H7 (cell line): ENCODE results near the gene LRTM1. TPM values are rescaled to one million over a fixed set of nuclear protein-coding genes. Genes with fewer than 3 reads are reported as not detected.
A peak's percentile ranks its signal among the peaks of the same experiment; 100 is the strongest.

Experiments
- DNase-seq: peaks from one replicate; pipeline ENCODE4 v3.0.0; 2012
- H3K27me3 ChIP-seq: 2 replicates; pipeline ENCODE4 v1.6.0; 2011; ENCODE audit warnings: mild to moderate bottlenecking, low read length; ENCODE audit not compliant: control insufficient read depth, insufficient read depth
- H3K36me3 ChIP-seq: replicated peaks from 2 replicates; pipeline ENCODE4 v1.5.1; 2011; ENCODE audit warnings: low read length; ENCODE audit not compliant: control insufficient read depth, insufficient read depth
- H3K4me3 ChIP-seq: 2 replicates; pipeline ENCODE4 v1.5.1; 2011; ENCODE audit warnings: low read depth, mild to moderate bottlenecking, control low read depth, low read length, moderate library complexity; ENCODE audit not compliant: insufficient read depth
- total RNA-seq: library from RNA; depleted of rRNA; stranded (reverse); fragments of >200 nt; shearing (Covaris generic); gene quantifications from 2 replicates; pipeline ENCODE4 v1.2.3, GENCODE V29; 2014

LRTM1 gene
- total RNA-seq, 1 experiment from 2014 or later, result not detected

DNA sequence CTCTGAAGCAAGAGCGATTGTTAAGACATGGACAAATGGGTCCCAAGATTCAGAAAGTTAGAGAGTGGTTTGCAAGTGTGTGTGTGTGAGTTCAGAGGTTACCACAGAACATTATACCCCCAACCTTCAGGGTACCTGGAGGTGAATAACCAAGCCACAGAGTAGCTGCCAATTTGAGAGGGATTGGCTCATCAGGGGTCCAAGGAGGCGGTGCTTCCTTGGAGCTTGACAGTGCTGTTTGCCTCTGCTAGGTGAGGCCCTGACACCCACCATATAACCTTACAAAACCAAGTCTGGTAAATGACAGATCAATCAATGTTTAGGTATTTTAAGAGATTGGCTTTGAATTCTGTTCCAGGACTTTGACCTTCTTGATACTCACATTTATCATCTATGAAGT is 35.7 kb downstream of the LRTM1 start:
- no peaks in the 10 kb centered on the region; the same call in 1 of the 2 replicates for H3K36me3 ChIP-seq
- peak; percentile 49 for DNase-seq
- H3K27me3 ChIP-seq, result no peaks in the 10 kb centered on the region
- H3K4me3 ChIP-seq, result no peak overlapping the region

DNA sequence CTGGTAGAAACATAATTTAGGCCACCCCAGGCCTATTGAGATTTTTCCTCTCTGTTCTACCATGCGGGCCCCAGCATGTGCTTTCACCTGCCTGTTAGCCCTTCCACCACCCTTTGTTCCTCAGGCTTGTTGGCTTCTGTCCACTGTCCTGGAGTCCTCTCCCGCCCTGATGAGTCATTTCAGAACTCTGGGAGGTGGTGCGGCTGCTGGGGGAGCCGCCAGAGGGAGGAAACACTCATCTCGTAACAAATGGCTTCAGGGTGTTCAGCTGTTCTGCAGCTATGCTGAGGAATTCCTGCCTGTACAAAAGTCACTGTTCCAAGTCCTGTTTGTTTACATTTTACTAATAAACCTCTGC is 36.3 kb downstream of the LRTM1 start:
- H3K4me3 ChIP-seq, result no peak overlapping the region
- peak; percentile 39 for DNase-seq
- H3K27me3 ChIP-seq, result no peaks in the 10 kb centered on the region
- no peaks in the 10 kb centered on the region; the same call in 1 of the 2 replicates for H3K36me3 ChIP-seq

GRCh38 chr3:54889731-54890130 is 38.1 kb downstream of the LRTM1 start:
- no peak for DNase-seq
- H3K27me3 ChIP-seq, result no peaks in the 10 kb centered on the region
- no peaks in the 10 kb centered on the region; the same call in 1 of the 2 replicates for H3K36me3 ChIP-seq
- no peak overlapping the region for H3K4me3 ChIP-seq

DNA sequence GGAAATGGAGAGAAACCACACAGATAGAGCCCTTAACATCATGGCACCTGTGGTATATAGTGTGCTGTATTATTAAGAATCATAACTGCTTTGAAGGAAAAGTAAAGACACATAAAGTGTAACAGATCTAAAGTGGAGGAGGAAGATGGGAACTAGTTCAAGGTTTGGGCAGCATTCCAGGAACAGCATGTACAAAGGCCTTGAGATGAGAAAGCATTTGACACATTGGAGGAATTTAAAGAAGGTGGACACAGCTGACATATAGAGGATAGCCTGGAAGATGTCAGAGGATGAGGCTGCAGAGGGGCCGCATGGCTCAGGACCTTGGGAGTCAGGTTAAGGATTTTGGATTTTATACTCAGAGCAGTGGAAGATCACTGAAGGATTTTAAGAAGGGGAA is 39.0 kb downstream of the LRTM1 start:
- no peak for DNase-seq

DNA sequence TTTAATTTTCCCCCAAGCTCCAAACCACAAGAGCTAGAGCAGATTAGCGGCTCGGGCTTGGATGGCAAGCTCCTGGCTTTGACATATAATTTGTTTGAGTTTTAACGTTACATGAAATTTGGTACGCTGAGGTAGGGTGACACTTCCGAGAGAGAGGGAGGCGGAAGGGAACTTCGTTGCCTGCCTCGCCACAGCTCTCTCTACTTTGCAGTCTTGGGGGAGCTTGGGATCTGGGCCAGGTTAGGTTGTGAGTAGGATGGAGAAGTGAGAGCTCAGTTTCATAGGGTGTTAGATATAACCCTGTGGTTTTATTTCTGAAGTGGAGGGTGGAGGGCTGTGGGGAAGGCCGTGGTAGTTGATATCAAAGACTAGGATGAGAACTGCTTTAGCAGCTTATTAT is 39.7 kb downstream of the LRTM1 start:
- no peak for DNase-seq
- no peaks in the 10 kb centered on the region; the same call in 1 of the 2 replicates for H3K36me3 ChIP-seq
- H3K4me3 ChIP-seq, result no peak overlapping the region
- H3K27me3 ChIP-seq, result no peaks in the 10 kb centered on the region

More for the DNA sequence above, 39.0 kb downstream of the LRTM1 start:
- no peaks in the 10 kb centered on the region; the same call in 1 of the 2 replicates for H3K36me3 ChIP-seq
- H3K27me3 ChIP-seq, result no peaks in the 10 kb centered on the region
- no peak overlapping the region for H3K4me3 ChIP-seq

GRCh38 chr3:54882129-54882833 is 45.6 kb downstream of the LRTM1 start:
- no peak for DNase-seq

DNA sequence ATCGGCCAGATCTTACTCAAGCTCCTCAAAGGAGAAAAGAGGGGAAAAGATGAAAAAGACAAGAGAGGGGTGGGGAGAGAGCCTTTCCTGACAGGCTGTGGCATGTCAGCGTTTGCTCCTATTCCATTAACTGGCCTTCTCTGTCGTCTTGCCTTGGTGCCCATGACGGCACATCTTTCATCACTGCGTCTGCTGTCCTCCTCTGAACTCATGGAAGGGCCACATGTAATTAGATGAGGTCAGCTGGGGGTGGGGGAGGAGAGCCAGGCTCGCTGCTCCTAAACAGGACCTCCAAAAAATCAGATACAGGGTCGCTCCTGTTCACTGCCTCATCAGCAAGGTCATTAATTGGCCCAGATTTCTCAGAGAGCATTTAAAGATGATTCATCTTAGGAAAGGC is 49.7 kb downstream of the LRTM1 start:
- no peak for DNase-seq
- no peaks in the 10 kb centered on the region for H3K27me3 ChIP-seq
- H3K36me3 ChIP-seq, result no peaks in the 10 kb centered on the region
- H3K4me3 ChIP-seq, result no peak overlapping the region

More at GRCh38 chr3:54882129-54882833, 45.6 kb downstream of the LRTM1 start:
- Histone ChIP-seq H3K36me3 (no peaks in the 10 kb centered on the region), H3K27me3 (no peaks in the 10 kb centered on the region), H3K4me3 (no peak overlapping the region)

DNA sequence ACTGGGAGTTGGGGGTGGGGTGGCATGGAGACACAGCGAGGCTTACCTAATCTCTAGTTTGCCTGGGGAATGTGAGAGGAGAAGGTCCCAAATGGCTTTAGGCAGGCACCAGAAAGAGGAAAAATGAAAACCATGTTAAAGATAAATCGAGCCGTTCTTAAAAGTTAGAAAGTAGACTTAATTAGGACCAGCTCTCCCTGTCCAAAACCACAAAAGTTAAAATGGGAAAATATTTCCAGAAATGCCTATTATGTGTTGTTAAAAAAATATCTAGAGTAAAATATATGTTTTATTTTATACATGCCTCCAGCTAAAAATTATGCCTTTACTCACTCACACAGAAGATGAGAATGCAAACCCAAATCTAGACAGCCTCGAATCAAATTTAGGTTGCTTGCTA is 50.1 kb downstream of the LRTM1 start:
- no peak for DNase-seq
- Histone ChIP-seq H3K4me3 (no peak overlapping the region), H3K36me3 (no peaks in the 10 kb centered on the region), H3K27me3 (no peaks in the 10 kb centered on the region)

GRCh38 chr3:54876694-54877093 is 51.2 kb downstream of the LRTM1 start:
- H3K4me3 ChIP-seq, result no peak overlapping the region
- H3K27me3 ChIP-seq, result no peaks in the 10 kb centered on the region
- no peak for DNase-seq
- no peaks in the 10 kb centered on the region for H3K36me3 ChIP-seq

- no peak for DNase-seq
- Histone ChIP-seq H3K27me3 (no peaks in the 10 kb centered on the region), H3K36me3 (peaks cover 1% of the 10 kb centered on the region; the same call in 1 of the 2 replicates), H3K4me3 (no peak overlapping the region)
Observed at GRCh38 chr3:54875596-54876268, 52.1 kb downstream of the LRTM1 start.

DNA sequence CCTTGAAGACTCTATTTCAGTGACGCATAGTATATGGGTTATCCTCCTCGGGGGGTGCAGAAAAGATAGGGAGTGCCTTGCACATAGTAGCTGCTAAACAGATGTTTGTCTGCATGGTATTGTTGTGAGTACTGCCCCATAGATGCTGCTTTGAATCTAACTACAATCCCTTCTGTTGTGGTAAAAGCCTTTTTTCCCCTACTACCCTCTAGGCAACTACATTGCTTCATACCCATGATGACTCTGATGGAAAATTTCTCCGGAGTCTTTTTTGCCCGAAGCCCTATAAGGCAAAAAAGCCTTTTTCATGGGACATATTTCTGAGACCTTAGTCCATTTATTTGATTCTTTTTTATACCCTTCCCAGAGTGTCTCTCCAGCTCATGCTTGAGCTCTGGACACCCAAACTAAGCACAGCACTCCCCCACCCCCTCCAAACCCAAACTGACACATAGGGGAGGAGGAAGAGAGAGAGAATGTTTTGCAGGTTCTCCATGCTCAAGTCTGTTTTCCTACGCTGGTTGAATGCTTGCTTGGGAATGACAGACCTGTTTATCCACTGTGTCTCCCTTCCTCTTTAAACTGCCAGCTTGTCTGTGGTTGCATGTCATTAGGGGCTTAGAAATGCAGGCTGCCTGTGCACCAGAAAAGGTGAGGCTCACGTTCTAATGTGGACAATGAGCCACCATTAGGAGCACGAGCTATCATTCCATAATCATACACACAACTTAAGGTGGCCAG is 52.9 kb downstream of the LRTM1 start:
- peaks cover 1% of the 10 kb centered on the region; the same call in 1 of the 2 replicates for H3K36me3 ChIP-seq
- no peak for DNase-seq
- H3K27me3 ChIP-seq, result no peaks in the 10 kb centered on the region
- no peak overlapping the region for H3K4me3 ChIP-seq

DNA sequence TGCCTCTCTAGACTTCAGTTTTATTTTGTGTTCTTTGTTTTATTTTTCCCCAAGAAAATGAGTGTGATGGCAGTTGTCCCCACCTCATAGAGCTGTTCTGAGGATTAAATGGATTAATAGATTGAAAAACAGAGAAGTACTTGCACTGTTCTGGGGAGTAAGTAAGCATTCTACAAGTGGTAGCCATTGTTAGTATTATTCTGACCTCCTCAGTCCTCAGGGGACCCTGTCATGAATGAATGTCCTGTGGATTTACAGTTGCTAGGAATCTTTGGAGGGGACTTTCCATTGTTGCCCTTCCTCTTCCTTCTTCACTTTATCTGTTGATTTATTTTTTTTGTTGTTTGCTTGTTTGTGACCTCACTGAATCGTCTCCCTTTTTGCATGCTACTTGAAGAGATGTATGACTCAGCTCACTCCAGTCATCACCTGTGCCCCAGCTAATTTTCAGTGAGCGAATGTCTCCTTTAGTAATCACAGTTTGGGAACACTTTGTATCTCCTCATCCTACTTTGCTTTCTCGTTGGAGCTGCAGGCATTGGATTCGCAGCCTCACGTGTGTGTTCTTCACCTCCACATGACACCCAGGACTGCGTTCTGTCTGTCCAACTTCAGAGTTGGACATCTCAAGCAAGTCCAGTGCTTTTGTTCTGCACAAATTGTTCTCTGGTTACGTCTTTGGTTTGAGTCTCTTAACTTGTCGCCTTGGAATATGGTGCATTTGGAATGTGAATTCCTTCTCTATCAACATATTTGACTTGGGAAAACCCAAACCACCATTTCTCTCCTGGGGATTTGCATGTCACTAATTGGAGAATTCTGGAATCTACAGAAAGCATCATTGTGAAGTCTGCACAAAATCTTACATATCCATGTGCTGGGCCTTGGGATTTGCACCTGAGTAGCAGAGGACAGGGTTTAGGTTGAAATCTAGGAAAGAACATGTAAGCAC is 54.5 kb downstream of the LRTM1 start:
- DNase-seq, result no peak
- Histone ChIP-seq H3K27me3 (no peaks in the 10 kb centered on the region), H3K4me3 (no peak overlapping the region), H3K36me3 (peaks cover 1% of the 10 kb centered on the region; the same call in 1 of the 2 replicates)

DNA sequence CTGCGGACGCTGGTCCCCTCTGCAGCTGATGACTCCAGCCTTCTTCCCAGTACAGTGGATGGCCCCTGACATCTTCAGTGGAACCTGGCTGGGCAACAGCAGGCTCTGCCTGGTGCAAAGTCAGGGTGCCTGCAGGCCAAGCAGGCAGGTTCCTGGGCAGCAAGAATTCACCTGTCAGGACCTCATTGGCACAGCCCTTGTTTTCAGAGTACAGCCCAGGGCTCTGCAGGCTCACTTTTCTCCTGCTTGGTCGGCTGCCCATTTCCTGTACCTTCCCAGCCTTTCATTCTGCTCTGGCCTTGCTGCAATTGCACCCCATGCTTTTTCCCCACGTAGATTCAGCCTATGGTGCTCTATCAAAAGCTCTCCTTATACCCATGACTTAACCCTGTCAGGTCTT is 56.0 kb downstream of the LRTM1 start:
- no peak for DNase-seq
- H3K4me3 ChIP-seq, result no peak overlapping the region
- H3K27me3 ChIP-seq, result no peaks in the 10 kb centered on the region
- peaks cover 1% of the 10 kb centered on the region; the same call in 1 of the 2 replicates for H3K36me3 ChIP-seq

- Histone ChIP-seq H3K4me3 (no peak overlapping the region), H3K27me3 (no peaks in the 10 kb centered on the region), H3K36me3 (peaks cover 1% of the 10 kb centered on the region; the same call in 1 of the 2 replicates)
- peak; percentile 38 for DNase-seq
Observed at GRCh38 chr3:54870423-54870822, 57.4 kb downstream of the LRTM1 start.
